ENCODE results near the gene FBXO11. TPM values are rescaled to one million over a fixed set of nuclear protein-coding genes. Genes with fewer than 3 reads are reported as not detected.

The FBXO11 gene
- total and polyA plus RNA-seq, 4 donors: 9.2 to 46.8 (median 19.7) TPM

GRCh38 chr2:47777277-47777937 lies 128.9 kb downstream of the FBXO11 start:
- no peak overlapping the region for H3K4me3 ChIP-seq (ENCODE audit: low read depth in 1 of 3, low read length in 3 of 3)
- H3K9me3 ChIP-seq (ENCODE audit: control insufficient read depth in 4 of 4, low read length in 3 of 4): no peaks in the 10 kb centered on the region
- TF ChIP-seq RXRA (IDR thresholded peaks at IDR 0.05) (no peak), MAX (IDR thresholded peaks at IDR 0.05) (no peak), ATF3 (IDR thresholded peaks at IDR 0.05) (no peak), ZBTB33 (IDR thresholded peaks at IDR 0.05) (no peak), GABPA (IDR thresholded peaks at IDR 0.05 in 1 of 2, conservative IDR thresholded peaks at IDR 0.05 in 1 of 2) (no peak), HNF4A (conservative IDR thresholded peaks at IDR 0.05) (no peak), CTCF (IDR thresholded peaks at IDR 0.05; ENCODE audit: low read depth, low read length, missing input control) (no peak), YY1 (IDR thresholded peaks at IDR 0.05) (no peak), EGR1 (IDR thresholded peaks at IDR 0.05; ENCODE audit: low read depth in 2 of 2) (no peak), SP1 (IDR thresholded peaks at IDR 0.05) (no peak), FOXA1 (IDR thresholded peaks at IDR 0.05) (no peak), RAD21 (IDR thresholded peaks at IDR 0.05) (no peak), NR2F2 (IDR thresholded peaks at IDR 0.05) (no peak), HNF4G (IDR thresholded peaks at IDR 0.05) (no peak), JUND (IDR thresholded peaks at IDR 0.05) (no peak), TAF1 (conservative IDR thresholded peaks at IDR 0.05) (no peak), REST (IDR thresholded peaks at IDR 0.05) (no peak)
- peaks cover 0 to 8% (median 1%) of the 10 kb centered on the region in 4 donors for H3K4me1 ChIP-seq (ENCODE audit: control insufficient read depth in 4 of 4, insufficient read depth in 4 of 4, low read length in 3 of 4)
- WGBS: 80% methylated on average over 13 of the region's 13 CpGs
- no peak overlapping the region for H3K27ac ChIP-seq (ENCODE audit: low read depth in 1 of 2, low read length in 2 of 2)
- H3K9ac ChIP-seq (ENCODE audit: low read depth in 1 of 2, low read length in 2 of 2): no peak overlapping the region
- H3K36me3 ChIP-seq (ENCODE audit: control insufficient read depth in 4 of 4, insufficient read depth in 3 of 4, low read depth in 1 of 4, low read length in 3 of 4): no peaks in the 10 kb centered on the region
- H3K27me3 ChIP-seq (ENCODE audit: control insufficient read depth in 4 of 4, insufficient read depth in 4 of 4, low read length in 3 of 4): no peaks in the 10 kb centered on the region
- no peak for DNase-seq (ENCODE audit: low spot score)

All from liver (tissue), 9 donors.